Breast epithelium (tissue), 4 donors: ENCODE results near the gene FAXC. TPM values are rescaled to one million over a fixed set of nuclear protein-coding genes. Genes with fewer than 3 reads are reported as not detected.
"Not testable (repeated sequence)": the region's sequence is repeated elsewhere in the genome, so short reads cannot be mapped to it uniquely, and the experiment has no call there.

ENCODE experiments used
- DNase-seq, 2 donors: peaks; one replicate each; pipeline ENCODE4 v3.0.0-alpha.2; 2019; ENCODE audit warnings: low spot score in 2 of 2
- H3K27ac ChIP-seq, 2 donors: fragments of 200-600 bp; sonication (generic) in 1 of 2; one replicate each; pipeline ENCODE4 v1.5.1; 2016 to 2019; ENCODE audit warnings: mild to moderate bottlenecking in 1 of 2
- H3K27me3 ChIP-seq, 2 donors: fragments of 200-600 bp; sonication (generic) in 1 of 2; one replicate each; pipeline versions ENCODE4 v1.5.1 to v1.6.0; 2017 to 2019; ENCODE audit warnings: control low read depth in 1 of 2, mild to moderate bottlenecking in 1 of 2
- H3K36me3 ChIP-seq: fragments of 200-600 bp; one replicate; pipeline ENCODE4 v1.5.1; 2019
- H3K4me1 ChIP-seq, 2 donors: fragments of 200-600 bp; sonication (generic); one replicate each; pipeline ENCODE4 v1.5.1; 2016 to 2019; ENCODE audit warnings: control low read depth in 1 of 2
- H3K4me3 ChIP-seq, 3 donors: fragments of 200-600 bp; sonication (generic); 1 replicate in 2 of 3; 2 replicates in 1 of 3; pipeline ENCODE4 v1.5.1; 2016 to 2019; ENCODE audit warnings: mild to moderate bottlenecking in 3 of 3, moderate library complexity in 2 of 3
- H3K9me3 ChIP-seq, 2 donors: fragments of 200-600 bp; sonication (generic) in 1 of 2; one replicate each; pipeline ENCODE4 v1.5.1; 2016 to 2019; ENCODE audit warnings: control low read depth in 1 of 2
- CTCF ChIP-seq, 3 donors: fragments of 450-650 bp; IDR thresholded peaks; one replicate each; pipeline ENCODE4 v1.5.1; 2016 to 2017; ENCODE audit warnings: antibody characterized with exemption in 3 of 3, mild to moderate bottlenecking in 3 of 3, moderate library complexity in 3 of 3
- POLR2A ChIP-seq: fragments of 450-650 bp; IDR thresholded peaks from one replicate; pipeline ENCODE4 v1.6.1; 2016; ENCODE audit warnings: antibody characterized with exemption, mild to moderate bottlenecking, moderate library complexity
- POLR2AphosphoS5 ChIP-seq, 3 donors: sonication (generic); formaldehyde crosslinking; IDR thresholded peaks; one replicate each; pipeline ENCODE4 v1.6.1; 2017; ENCODE audit warnings: antibody characterized with exemption in 3 of 3
- intact Hi-C: fragments of 100-400 bp; cut with DNase I; formaldehyde crosslinking; loops from one replicate; pipeline ENCODE4 v1.15.1; 2023; ENCODE audit warnings: low total_unique reads
- total RNA-seq, 3 donors: library from RNA; depleted of rRNA; stranded (reverse); fragments of >200 nt; gene quantifications; one replicate each; pipeline ENCODE4 v1.1.0, GENCODE V29; 2016

The FAXC gene
- total RNA-seq, 3 donors from 2014 or later, result 5.2 to 14.2 TPM; not detected in 1

- Histone ChIP-seq H3K4me3 (no peak overlapping the region), H3K4me1 (no peaks in the 10 kb centered on the region), H3K9me3 (no peaks in the 10 kb centered on the region), H3K27me3 (no peaks in the 10 kb centered on the region), H3K27ac (no peak overlapping the region), H3K36me3 (no peaks in the 10 kb centered on the region)
- DNase-seq, result no peak
- intact Hi-C loops, result no loop called here
- TF ChIP-seq POLR2AphosphoS5 (IDR thresholded peaks at IDR 0.05) (no peak), POLR2A (no peak), CTCF (IDR thresholded peaks at IDR 0.05) (no peak)
These were observed 4.3 kb downstream of the FAXC start for GRCh38 chr6:99345164-99345563.

DNA sequence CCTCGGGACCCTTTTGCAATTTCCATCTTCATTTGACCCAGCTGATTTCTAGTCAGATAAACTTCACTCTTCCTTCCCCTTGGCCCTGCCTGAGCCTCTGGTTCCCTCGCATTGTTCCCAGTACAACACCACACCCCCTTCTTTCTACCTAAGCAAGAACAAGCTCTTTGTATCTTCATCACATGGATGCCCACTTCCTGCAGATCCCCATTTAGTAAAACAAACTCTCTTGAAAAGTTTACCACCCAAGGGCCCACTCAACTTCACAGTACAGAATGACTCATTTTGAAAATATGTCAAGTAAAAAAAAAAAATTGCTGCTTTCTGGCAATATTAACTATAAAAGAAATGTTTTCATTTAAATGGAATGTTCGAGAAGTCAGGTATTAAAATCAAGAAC is 5.2 kb downstream of the FAXC start:
- H3K9me3 ChIP-seq, result no peaks in the 10 kb centered on the region
- intact Hi-C loops, result no loop called here
- H3K27ac ChIP-seq, result no peak overlapping the region
- H3K4me1 ChIP-seq, result no peaks in the 10 kb centered on the region
- TF ChIP-seq POLR2A (no peak), POLR2AphosphoS5 (IDR thresholded peaks at IDR 0.05) (no peak), CTCF (IDR thresholded peaks at IDR 0.05) (no peak)
- H3K4me3 ChIP-seq, result no peak overlapping the region
- H3K36me3 ChIP-seq, result no peaks in the 10 kb centered on the region
- no peak for DNase-seq
- no peaks in the 10 kb centered on the region for H3K27me3 ChIP-seq

- intact Hi-C loops, result no loop called here
- no peak for TF ChIP-seq POLR2AphosphoS5 (IDR thresholded peaks at IDR 0.05)
- no peak for TF ChIP-seq POLR2A
- no peak for TF ChIP-seq CTCF (IDR thresholded peaks at IDR 0.05)
- no peak for DNase-seq
These were observed 7.5 kb downstream of the FAXC start for GRCh38 chr6:99341862-99342455.

GRCh38 chr6:99338188-99338587 is 11.3 kb downstream of the FAXC start:
- H3K9me3 ChIP-seq, result no peaks in the 10 kb centered on the region
- intact Hi-C loops, result no loop called here
- no peak overlapping the region for H3K4me3 ChIP-seq
- DNase-seq, result no peak
- H3K36me3 ChIP-seq, result no peaks in the 10 kb centered on the region
- TF ChIP-seq CTCF (IDR thresholded peaks at IDR 0.05), result no peak
- TF ChIP-seq POLR2A, result no peak
- TF ChIP-seq POLR2AphosphoS5 (IDR thresholded peaks at IDR 0.05), result no peak
- no peak overlapping the region for H3K27ac ChIP-seq
- no peaks in the 10 kb centered on the region for H3K4me1 ChIP-seq
- H3K27me3 ChIP-seq, result no peaks in the 10 kb centered on the region

More at GRCh38 chr6:99341862-99342455, 7.5 kb downstream of the FAXC start:
- Histone ChIP-seq H3K4me3 (no peak overlapping the region), H3K9me3 (no peaks in the 10 kb centered on the region), H3K4me1 (no peaks in the 10 kb centered on the region), H3K27ac (no peak overlapping the region), H3K36me3 (no peaks in the 10 kb centered on the region), H3K27me3 (no peaks in the 10 kb centered on the region)

DNA sequence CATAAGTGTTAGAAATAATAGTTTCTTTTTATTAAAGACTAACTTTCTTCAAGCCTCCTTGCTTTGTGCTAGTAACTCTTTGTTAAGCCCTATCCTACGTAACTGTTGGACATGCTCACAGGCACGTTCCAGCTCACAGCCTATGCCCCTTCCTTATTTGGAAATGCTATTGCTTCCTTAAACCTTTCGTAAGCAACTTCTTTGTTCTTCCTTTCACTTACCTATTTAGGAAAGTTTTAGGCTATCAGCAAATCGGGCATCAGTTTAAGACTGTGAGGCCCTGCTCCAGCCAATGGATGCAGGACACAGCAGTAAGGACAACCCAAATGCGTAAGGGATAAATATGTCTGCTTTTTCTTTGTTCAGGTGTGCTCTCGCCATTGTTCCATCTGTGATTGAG is 14.2 kb downstream of the FAXC start:
- H3K27me3 ChIP-seq, H3K9me3 ChIP-seq, intact Hi-C loops, H3K27ac ChIP-seq, H3K4me3 ChIP-seq, H3K36me3 ChIP-seq, DNase-seq, H3K4me1 ChIP-seq: not testable (repeated sequence)
